ENCODE measurements around the gene ATPAF1.

Gene ATPAF1

GRCh38 chr1:46699666-46700065, 31.5 kb upstream of the ATPAF1 start:
- H3K27ac ChIP-seq (ENCODE audit: extremely low read depth, low read depth, low read length) = no peak overlapping the region
- CTCF ChIA-PET = interaction anchor here (0.8 kb wide), 1 partner anchor 257 kb away, joined by 3 read pairs; no protein-coding TSS in a partner anchor
- TF ChIP-seq ZNF24 (tag by site-specific recombination; IDR thresholded peaks at IDR 0.05) (no peak), ZNF48 (tag by site-specific recombination; IDR thresholded peaks at IDR 0.05) (no peak), ZNF571 (tag by site-specific recombination; IDR thresholded peaks at IDR 0.05) (no peak), ZFP3 (tag by site-specific recombination; IDR thresholded peaks at IDR 0.05; ENCODE audit: low read depth) (no peak), MYNN (tag by site-specific recombination; IDR thresholded peaks at IDR 0.05; ENCODE audit: borderline replicate concordance) (no peak), ZNF274 (IDR thresholded peaks at IDR 0.05; ENCODE audit: low read length) (no peak), ZNF274 (tag by site-specific recombination; IDR thresholded peaks at IDR 0.05; ENCODE audit: borderline replicate concordance) (no peak), GLI2 (tag by site-specific recombination; IDR thresholded peaks at IDR 0.05; ENCODE audit: borderline replicate concordance, low read depth) (no peak), OSR2 (tag by site-specific recombination; IDR thresholded peaks at IDR 0.05) (no peak), GFI1B (tag by site-specific recombination; IDR thresholded peaks at IDR 0.05) (no peak), ZNF169 (tag by site-specific recombination; IDR thresholded peaks at IDR 0.05) (no peak), ZNF555 (tag by site-specific recombination; conservative IDR thresholded peaks at IDR 0.05) (no peak)
- TF ChIP-seq, protein P1, sequence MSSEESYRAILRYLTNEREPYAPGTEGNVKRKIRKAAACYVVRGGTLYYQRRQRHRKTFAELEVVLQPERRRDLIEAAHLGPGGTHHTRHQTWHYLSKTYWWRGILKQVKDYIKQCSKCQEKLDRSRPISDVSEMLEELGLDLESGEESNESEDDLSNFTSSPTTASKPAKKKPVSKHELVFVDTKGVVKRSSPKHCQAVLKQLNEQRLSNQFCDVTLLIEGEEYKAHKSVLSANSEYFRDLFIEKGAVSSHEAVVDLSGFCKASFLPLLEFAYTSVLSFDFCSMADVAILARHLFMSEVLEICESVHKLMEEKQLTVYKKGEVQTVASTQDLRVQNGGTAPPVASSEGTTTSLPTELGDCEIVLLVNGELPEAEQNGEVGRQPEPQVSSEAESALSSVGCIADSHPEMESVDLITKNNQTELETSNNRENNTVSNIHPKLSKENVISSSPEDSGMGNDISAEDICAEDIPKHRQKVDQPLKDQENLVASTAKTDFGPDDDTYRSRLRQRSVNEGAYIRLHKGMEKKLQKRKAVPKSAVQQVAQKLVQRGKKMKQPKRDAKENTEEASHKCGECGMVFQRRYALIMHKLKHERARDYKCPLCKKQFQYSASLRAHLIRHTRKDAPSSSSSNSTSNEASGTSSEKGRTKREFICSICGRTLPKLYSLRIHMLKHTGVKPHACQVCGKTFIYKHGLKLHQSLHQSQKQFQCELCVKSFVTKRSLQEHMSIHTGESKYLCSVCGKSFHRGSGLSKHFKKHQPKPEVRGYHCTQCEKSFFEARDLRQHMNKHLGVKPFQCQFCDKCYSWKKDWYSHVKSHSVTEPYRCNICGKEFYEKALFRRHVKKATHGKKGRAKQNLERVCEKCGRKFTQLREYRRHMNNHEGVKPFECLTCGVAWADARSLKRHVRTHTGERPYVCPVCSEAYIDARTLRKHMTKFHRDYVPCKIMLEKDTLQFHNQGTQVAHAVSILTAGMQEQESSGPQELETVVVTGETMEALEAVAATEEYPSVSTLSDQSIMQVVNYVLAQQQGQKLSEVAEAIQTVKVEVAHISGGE (tag by site-specific recombination; conservative IDR thresholded peaks at IDR 0.05; ENCODE audit: low read depth) = no peak
- TF ChIP-seq, protein P2, sequence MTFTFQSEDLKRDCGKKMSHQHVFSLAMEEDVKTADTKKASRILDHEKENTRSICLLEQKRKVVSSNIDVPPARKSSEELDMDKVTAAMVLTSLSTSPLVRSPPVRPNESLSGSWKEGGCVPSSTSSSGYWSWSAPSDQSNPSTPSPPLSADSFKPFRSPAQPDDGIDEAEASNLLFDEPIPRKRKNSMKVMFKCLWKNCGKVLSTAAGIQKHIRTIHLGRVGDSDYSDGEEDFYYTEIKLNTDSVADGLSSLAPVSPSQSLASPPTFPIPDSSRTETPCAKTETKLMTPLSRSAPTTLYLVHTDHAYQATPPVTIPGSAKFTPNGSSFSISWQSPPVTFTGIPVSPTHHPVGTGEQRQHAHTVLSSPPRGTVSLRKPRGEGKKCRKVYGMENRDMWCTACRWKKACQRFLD (tag by site-specific recombination; IDR thresholded peaks at IDR 0.05) = no peak
- H3K4me3 ChIP-seq (ENCODE audit: low read depth, low read length) = no peak overlapping the region
- H3K4me1 ChIP-seq (ENCODE audit: control insufficient read depth, insufficient read depth, low read length) = no peaks in the 10 kb centered on the region
- H3K9me3 ChIP-seq (ENCODE audit: control insufficient read depth, insufficient read depth, low read depth, low read length) = no peaks in the 10 kb centered on the region
- POLR2A ChIA-PET = no interaction called here
- peaks cover 6 to 85% of the 10 kb centered on the region in 2 experiments for H3K36me3 ChIP-seq (ENCODE audit: control insufficient read depth in 2 of 2, insufficient read depth in 1 of 2, low read length in 2 of 2)

GRCh38 chr1:46697053-46697452, 28.9 kb upstream of the ATPAF1 start:
- ChIA-PET POLR2A (no interaction called here), CTCF (interaction anchor here (0.6 to 1.5 kb wide), 2 partner anchors 12 to 259 kb away, joined by 3 to 4 read pairs; no protein-coding TSS in a partner anchor)
- TF ChIP-seq ZNF530 (tag by site-specific recombination; IDR thresholded peaks at IDR 0.05; ENCODE audit: low read depth) (no peak), ZNF26 (tag by site-specific recombination; IDR thresholded peaks at IDR 0.05) (no peak), ZNF449 (tag by site-specific recombination; IDR thresholded peaks at IDR 0.05) (no peak), ZNF174 (tag by site-specific recombination; IDR thresholded peaks at IDR 0.05) (no peak)
- Histone ChIP-seq H3K9me3 (ENCODE audit: control insufficient read depth, insufficient read depth, low read depth, low read length) (no peaks in the 10 kb centered on the region), H3K36me3 (ENCODE audit: control insufficient read depth in 2 of 2, insufficient read depth in 1 of 2, low read length in 2 of 2) (peaks cover 0 to 75% of the 10 kb centered on the region in 2 experiments; a peak in 2 of 3 replicates), H3K4me1 (ENCODE audit: control insufficient read depth, insufficient read depth, low read length) (no peaks in the 10 kb centered on the region), H3K4me3 (ENCODE audit: low read depth, low read length) (no peak overlapping the region), H3K27ac (ENCODE audit: extremely low read depth, low read depth, low read length) (no peak overlapping the region)

All from HEK293 (cell line).